HG03439 (cell line): ENCODE measurements around the gene URB1.
A peak's percentile ranks its signal among the peaks of the same experiment; 100 is the strongest.
"Not testable (repeated sequence)": the region's sequence is repeated elsewhere in the genome, so short reads cannot be mapped to it uniquely, and the experiment has no call there.

Experiments used
- ATAC-seq: cut with Tn5 transposase; IDR thresholded peaks from one replicate; pipeline ENCODE4 v1.9.1; 2021; ENCODE audit warnings: mild to moderate bottlenecking, moderate library complexity; ENCODE audit not compliant: unreplicated experiment

URB1 gene

DNA sequence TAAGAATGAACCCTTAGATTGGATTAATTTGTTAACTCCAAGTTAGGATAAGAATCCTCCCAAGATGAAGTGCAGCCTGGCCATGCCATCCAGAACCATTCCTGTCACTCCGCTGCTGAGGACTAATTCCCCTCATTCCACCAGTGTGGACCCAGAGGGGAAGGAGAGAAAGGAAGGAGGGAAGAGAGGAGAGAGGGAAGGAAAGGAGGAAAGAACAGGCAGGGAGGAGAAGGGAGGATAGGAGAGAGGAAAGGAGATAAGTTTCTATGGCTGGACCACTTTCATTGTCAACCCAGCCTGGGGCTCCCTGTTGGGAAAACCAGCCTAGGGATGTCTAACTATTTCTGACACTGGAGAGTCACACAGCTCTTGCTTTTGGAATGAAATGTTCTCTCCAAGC lies 89.4 kb downstream of the URB1 start:
- no peak for ATAC-seq

DNA sequence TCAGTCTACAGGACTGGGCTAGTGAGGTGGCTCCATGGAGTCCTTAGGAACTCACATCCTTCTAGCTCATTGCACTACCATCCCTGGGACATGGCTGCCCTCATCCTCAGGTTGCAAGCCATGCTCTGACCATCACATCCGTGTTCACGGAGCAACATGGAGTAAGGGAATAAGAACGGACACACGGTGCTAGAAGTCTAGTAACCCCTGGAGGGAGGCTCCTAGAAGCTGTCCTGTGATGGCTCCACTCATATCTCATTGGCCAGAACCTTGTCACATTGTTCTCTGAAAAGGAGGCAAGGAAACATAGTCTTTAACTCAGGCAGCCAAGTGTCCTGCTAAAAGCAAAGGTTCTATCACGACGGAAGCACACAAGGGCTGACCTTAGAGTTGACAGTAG lies 90.3 kb downstream of the URB1 start:
- no peak for ATAC-seq

DNA sequence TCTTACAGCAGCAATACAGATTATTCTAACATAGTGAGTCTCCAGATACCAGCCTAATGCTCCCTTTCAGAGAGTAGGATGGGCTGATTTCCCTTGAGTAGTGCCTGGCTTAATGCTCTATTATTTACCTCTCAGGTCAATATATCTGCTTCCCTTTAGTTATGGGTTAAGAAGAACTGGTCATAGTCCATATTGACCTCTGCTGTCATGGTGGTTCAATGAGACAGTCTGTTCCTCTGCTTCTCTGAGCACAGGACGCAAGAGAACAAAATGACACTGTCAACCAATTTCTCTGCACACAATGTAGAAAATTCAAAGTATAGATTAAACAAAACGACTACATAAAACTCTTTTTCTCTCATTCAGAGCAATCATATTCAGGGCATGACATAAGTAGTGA lies 91.2 kb downstream of the URB1 start:
- no peak for ATAC-seq

- ATAC-seq = no peak
Observed at GRCh38 chr21:32300117-32300681, 92.6 kb downstream of the URB1 start.

DNA sequence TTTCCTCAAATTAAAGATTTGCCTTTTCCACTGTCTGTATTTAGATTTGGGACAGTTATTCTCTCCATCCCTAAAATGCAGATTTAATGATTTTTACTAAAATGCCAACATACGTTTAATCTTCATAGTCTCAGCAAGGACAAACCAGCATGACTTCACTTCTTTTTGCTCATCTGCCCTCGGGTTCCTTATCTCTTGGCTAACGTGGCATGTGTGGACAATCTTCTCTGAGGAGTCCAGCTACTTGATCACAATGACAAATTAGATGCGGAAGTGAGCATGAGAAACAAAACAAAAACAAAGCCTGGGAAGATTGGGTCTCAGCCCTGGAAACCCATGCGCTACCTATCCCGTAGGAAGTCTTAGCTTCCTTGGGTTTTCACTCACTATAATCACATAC lies 93.1 kb downstream of the URB1 start:
- no peak for ATAC-seq

GRCh38 chr21:32298658-32299081 lies 94.1 kb downstream of the URB1 start, which contains the start of gene MRAP:
MRAP (plus strand) TSS chr21:32298855; CDS start chr21:32298972, 117 bp downstream.
- no peak for ATAC-seq

- ATAC-seq = no peak
Observed at GRCh38 chr21:32298148-32298559, 94.7 kb downstream of the URB1 start.

- ATAC-seq = no peak
Observed at GRCh38 chr21:32297449-32297848, 95.4 kb downstream of the URB1 start.

DNA sequence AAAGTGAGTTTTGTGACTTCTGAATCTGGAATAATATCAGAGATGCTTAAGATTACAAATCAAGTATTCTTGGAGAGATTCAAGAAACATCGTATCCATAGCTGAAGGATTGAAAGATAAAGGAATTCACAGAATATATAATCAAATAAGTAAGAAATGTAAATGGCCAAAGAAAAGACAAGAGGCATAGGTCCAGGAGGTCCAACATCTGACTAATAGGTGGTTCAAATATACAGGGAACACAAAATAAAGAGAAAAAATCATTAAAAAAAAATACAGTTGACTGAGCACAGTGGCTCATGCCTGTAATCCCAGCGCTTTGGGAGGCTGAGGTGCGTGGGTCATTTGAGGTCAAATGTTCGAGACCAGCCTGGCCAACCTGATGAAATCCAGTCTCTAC lies 107.3 kb downstream of the URB1 start:
- no peak for ATAC-seq

- no peak for ATAC-seq
Observed at GRCh38 chr21:32282992-32283391, 109.8 kb downstream of the URB1 start.

- no peak for ATAC-seq
Observed at GRCh38 chr21:32281531-32281930, 111.3 kb downstream of the URB1 start.

- ATAC-seq = no peak
Observed at GRCh38 chr21:32279377-32279680, 113.5 kb downstream of the URB1 start.

DNA sequence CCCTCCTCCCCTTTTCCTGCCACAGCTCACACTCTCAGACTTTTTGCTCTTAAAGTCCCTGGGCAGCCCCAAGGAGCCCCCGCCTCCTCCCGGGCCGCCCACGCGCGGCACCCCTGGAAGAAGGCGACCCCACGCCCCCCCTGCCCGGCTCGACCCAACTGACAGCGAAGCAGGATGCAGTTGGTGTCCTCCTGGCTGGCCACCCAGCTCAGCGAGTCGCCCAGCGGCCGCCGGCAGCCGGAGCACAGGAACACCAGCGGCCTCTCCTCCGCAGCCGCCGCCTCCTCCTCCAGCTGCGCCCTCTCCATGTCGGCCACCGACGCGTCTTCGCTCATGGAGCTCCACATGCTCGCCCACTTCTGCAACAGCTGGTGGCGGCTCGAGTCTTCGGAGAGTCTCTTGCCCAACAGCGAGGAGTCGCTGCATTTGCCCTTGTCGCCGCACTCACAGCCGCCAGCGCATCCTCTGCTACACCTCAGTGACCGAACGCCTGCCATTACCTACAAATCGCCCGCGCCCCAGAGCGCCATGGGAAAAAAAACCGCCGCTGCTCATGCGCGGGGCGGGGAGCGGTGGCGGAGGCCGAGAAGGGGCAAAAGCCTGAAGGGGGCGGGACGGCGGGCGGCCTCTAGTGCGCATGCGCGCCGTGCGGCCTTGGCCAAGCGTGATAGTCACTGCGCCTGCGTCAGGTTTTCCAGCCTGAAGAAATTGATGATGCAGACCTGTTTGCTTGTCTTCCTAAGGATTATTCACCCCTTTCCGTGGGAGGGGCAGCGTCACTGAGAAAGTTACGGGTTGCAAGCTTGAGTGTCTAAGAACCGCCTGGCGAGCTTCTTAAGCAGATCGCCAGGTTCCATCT lies 114.1 kb downstream of the URB1 start, which contains the start of gene MIS18A:
Gene MIS18A, minus strand, starts transcription at position 532 of the 859 bp plus-strand sequence. Its CDS starts 35 bp downstream, at position 497.
- peak; percentile 83 for ATAC-seq

GRCh38 chr21:32278103-32278502 lies 114.7 kb downstream of the URB1 start:
- peak; percentile 17 for ATAC-seq

- no peak for ATAC-seq
Observed at GRCh38 chr21:32276671-32277070, 116.1 kb downstream of the URB1 start.

DNA sequence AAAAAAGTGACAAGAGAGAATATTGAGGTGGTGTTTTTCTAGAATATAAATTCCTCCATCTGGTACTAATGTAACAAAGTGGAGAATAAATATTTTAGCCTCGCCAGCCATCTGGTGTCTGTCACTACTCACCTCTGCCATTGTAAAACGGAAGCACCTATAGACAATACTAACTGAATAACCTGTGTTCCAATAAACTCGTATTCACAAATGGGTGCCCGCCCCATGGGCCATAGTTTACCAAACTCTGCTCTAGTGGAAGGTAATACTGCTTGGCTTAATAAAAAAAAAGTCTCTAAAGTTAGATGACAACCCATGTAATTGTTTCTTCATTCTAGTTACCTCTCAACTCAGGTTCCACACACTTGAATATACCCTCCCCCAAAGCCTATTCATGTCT lies 122.1 kb downstream of the URB1 start:
- no peak for ATAC-seq

GRCh38 chr21:32265321-32265720 lies 127.5 kb downstream of the URB1 start:
- not testable (repeated sequence) for ATAC-seq

- no peak for ATAC-seq
Observed at GRCh38 chr21:32261929-32262328, 130.9 kb downstream of the URB1 start.
